Adipocyte (in vitro differentiated cells): Measurements from ENCODE around the gene PTPRN2.

Experiments used
- DNase-seq: peaks from one replicate; pipeline ENCODE4 v3.0.0-alpha.2; 2015; ENCODE audit warnings: low read depth
- H3K27me3 ChIP-seq: replicated peaks from 2 replicates; pipeline ENCODE4 v1.7.0; 2013; ENCODE audit warnings: mild to moderate bottlenecking, low read length, moderate library complexity; ENCODE audit not compliant: control insufficient read depth, insufficient read depth
- H3K36me3 ChIP-seq: 2 replicates; pipeline ENCODE4 v1.7.0; 2013; ENCODE audit warnings: low read length, mild to moderate bottlenecking, moderate library complexity; ENCODE audit not compliant: control insufficient read depth, insufficient read depth, severe bottlenecking
- H3K4me1 ChIP-seq: 2 replicates; pipeline ENCODE4 v1.7.0; 2013; ENCODE audit warnings: mild to moderate bottlenecking, low read length, moderate library complexity; ENCODE audit not compliant: control insufficient read depth, insufficient read depth
- H3K4me3 ChIP-seq: 2 replicates; pipeline ENCODE4 v1.7.0; 2013; ENCODE audit warnings: mild to moderate bottlenecking, low read length, moderate library complexity
- H3K9ac ChIP-seq: 2 replicates; pipeline ENCODE4 v1.7.0; 2013; ENCODE audit warnings: mild to moderate bottlenecking, low read length, moderate library complexity
- H3K9me3 ChIP-seq: 2 replicates; pipeline ENCODE4 v1.7.0; 2013; ENCODE audit warnings: mild to moderate bottlenecking, low read length, moderate library complexity; ENCODE audit not compliant: control insufficient read depth

PTPRN2 gene

DNA sequence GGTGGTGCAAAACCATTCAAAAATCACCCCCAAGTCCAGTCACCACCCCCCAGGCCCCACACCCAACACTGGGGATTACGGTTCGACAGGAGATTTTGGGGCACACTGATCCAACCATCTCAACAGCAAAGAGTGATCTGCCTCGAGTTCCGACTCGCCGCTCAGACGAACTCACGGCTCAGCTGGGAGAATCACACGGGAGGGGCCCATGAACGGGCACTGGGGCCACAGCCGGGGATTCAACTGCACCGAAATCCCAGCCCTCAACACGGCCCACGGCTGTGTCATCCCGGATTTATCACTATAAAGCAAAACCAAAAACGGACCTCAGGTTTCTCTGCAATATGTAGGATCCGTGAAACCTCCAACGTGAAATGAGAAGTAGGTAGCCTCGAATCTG, 790.8 kb downstream of the PTPRN2 start:
- Histone ChIP-seq H3K27me3 (no peaks in the 10 kb centered on the region), H3K36me3 (no peaks in the 10 kb centered on the region), H3K4me1 (no peaks in the 10 kb centered on the region), H3K4me3 (no peak overlapping the region), H3K9ac (no peak overlapping the region), H3K9me3 (peaks cover under 1% of the 10 kb centered on the region)
- DNase-seq: no peak

GRCh38 chr7:157795643-157796042, 792.0 kb downstream of the PTPRN2 start:
- no peak overlapping the region for H3K4me3 ChIP-seq
- H3K9ac ChIP-seq: no peak overlapping the region
- H3K4me1 ChIP-seq: no peaks in the 10 kb centered on the region
- no peak for DNase-seq
- H3K27me3 ChIP-seq: no peaks in the 10 kb centered on the region
- H3K9me3 ChIP-seq: no peaks in the 10 kb centered on the region
- no peaks in the 10 kb centered on the region for H3K36me3 ChIP-seq

DNA sequence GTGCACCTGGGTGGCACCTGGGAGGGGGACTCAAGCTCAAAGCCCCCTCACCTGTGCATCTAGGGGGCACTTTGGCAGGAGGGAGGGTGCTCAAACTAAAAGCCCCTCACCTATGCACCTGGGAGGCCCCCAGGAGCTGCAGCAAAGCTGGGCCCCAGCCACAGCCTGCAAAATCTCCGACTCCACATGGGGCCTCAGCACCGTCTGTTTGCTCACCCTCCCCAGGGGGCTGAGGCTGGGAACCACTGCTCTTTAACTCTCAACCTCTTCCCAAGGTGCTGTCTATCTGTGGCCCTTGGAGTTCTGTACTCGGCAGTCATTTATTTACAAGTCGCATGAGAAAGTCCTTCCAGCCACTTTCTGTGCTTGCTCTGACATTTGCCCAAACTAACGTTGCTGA, 792.4 kb downstream of the PTPRN2 start:
- no peak for DNase-seq
- H3K4me1 ChIP-seq: no peaks in the 10 kb centered on the region
- no peaks in the 10 kb centered on the region for H3K9me3 ChIP-seq
- no peak overlapping the region for H3K4me3 ChIP-seq
- no peaks in the 10 kb centered on the region for H3K36me3 ChIP-seq
- H3K27me3 ChIP-seq: no peaks in the 10 kb centered on the region
- no peak overlapping the region for H3K9ac ChIP-seq

- H3K9me3 ChIP-seq: no peaks in the 10 kb centered on the region
- no peaks in the 10 kb centered on the region for H3K27me3 ChIP-seq
Measured at GRCh38 chr7:157794746-157795065, 792.9 kb downstream of the PTPRN2 start.

GRCh38 chr7:157793973-157794745, 793.5 kb downstream of the PTPRN2 start:
- DNase-seq: no peak
- H3K9ac ChIP-seq: no peak overlapping the region
- H3K4me3 ChIP-seq: no peak overlapping the region
- no peaks in the 10 kb centered on the region for H3K27me3 ChIP-seq
- no peaks in the 10 kb centered on the region for H3K36me3 ChIP-seq
- no peaks in the 10 kb centered on the region for H3K4me1 ChIP-seq
- no peaks in the 10 kb centered on the region for H3K9me3 ChIP-seq

More at GRCh38 chr7:157794746-157795065, 792.9 kb downstream of the PTPRN2 start:
- Histone ChIP-seq H3K36me3 (no peaks in the 10 kb centered on the region), H3K4me3 (no peak overlapping the region), H3K4me1 (no peaks in the 10 kb centered on the region), H3K9ac (no peak overlapping the region)
- DNase-seq: no peak

GRCh38 chr7:157793087-157793353, 794.6 kb downstream of the PTPRN2 start:
- Histone ChIP-seq H3K9ac (no peak overlapping the region), H3K4me3 (no peak overlapping the region)

GRCh38 chr7:157792241-157793086, 795.2 kb downstream of the PTPRN2 start:
- H3K36me3 ChIP-seq: no peaks in the 10 kb centered on the region
- no peak overlapping the region for H3K4me3 ChIP-seq
- no peaks in the 10 kb centered on the region for H3K4me1 ChIP-seq
- H3K27me3 ChIP-seq: no peaks in the 10 kb centered on the region
- no peaks in the 10 kb centered on the region for H3K9me3 ChIP-seq
- H3K9ac ChIP-seq: no peak overlapping the region
- DNase-seq: no peak

More at GRCh38 chr7:157793087-157793353, 794.6 kb downstream of the PTPRN2 start:
- no peaks in the 10 kb centered on the region for H3K36me3 ChIP-seq
- no peak for DNase-seq
- H3K4me1 ChIP-seq: no peaks in the 10 kb centered on the region
- H3K9me3 ChIP-seq: no peaks in the 10 kb centered on the region
- H3K27me3 ChIP-seq: no peaks in the 10 kb centered on the region

DNA sequence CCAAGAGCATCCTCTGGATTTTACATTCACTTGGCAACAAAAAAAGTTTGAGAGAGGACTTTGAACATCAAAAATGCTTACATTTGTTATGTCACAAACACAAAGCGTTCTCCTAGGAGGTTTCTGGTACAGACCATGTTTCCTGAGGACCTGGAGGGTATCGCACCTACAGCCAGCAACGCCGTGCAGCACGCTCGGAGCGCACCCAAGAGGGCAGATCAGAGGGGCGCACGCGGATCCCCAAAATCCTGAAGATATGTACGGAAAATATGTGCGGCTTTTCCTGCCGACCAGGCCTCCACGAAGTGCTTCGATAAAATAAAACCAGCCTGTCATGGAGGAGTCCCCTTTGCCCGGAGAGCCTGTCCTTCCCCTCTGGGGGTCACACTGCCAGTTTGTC, 796.0 kb downstream of the PTPRN2 start:
- DNase-seq: no peak
- H3K4me3 ChIP-seq: no peak overlapping the region
- H3K9me3 ChIP-seq: no peaks in the 10 kb centered on the region
- no peaks in the 10 kb centered on the region for H3K27me3 ChIP-seq
- H3K36me3 ChIP-seq: no peaks in the 10 kb centered on the region
- H3K9ac ChIP-seq: no peak overlapping the region
- no peaks in the 10 kb centered on the region for H3K4me1 ChIP-seq

GRCh38 chr7:157791261-157791660, 796.4 kb downstream of the PTPRN2 start:
- H3K9ac ChIP-seq: no peak overlapping the region
- H3K9me3 ChIP-seq: no peaks in the 10 kb centered on the region
- H3K27me3 ChIP-seq: no peaks in the 10 kb centered on the region
- no peaks in the 10 kb centered on the region for H3K36me3 ChIP-seq
- H3K4me3 ChIP-seq: no peak overlapping the region
- H3K4me1 ChIP-seq: no peaks in the 10 kb centered on the region
- DNase-seq: no peak

DNA sequence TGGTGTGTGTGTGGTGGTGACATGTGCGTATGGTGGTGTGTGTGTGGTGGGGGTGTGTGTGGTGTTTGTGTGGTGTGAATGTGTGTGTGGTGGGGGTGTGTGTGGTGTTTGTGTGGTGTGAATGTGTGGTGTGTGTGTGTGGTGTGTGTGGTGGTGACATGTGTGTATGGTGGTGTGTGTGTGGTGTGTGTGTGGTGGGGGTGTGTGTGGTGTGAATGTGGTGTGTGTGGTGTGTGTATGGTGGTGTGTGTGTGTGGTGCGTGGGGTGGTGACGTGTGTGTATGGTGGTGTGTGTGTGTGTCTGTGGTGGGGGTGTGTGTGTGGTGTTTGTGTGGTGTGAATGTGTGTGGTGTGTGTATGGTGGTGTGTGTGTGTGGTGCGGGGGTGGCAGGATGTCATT, 797.7 kb downstream of the PTPRN2 start:
- H3K4me3 ChIP-seq: no peak overlapping the region
- DNase-seq: no peak
- no peaks in the 10 kb centered on the region for H3K9me3 ChIP-seq
- H3K27me3 ChIP-seq: no peaks in the 10 kb centered on the region
- H3K36me3 ChIP-seq: no peaks in the 10 kb centered on the region
- H3K4me1 ChIP-seq: no peaks in the 10 kb centered on the region
- no peak overlapping the region for H3K9ac ChIP-seq

DNA sequence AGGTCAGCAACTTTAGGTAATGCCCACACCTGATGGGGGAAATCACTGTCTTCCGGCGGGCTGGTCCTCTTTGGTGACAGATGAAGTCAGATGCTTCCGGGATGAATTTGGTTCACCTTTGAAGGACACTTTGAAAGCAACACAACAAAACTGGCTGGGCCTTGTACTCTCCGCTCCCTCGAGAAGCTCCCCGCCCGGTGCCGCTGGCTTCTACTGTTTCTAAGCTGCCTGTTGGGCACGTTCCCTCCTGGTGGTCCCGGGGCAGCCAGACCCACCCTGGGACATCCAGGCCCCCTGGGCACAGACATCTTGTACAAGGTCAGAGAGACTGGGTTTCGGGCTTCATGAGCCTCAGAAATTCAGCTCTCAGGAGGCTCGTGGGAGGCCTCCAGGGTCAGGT, 798.5 kb downstream of the PTPRN2 start:
- Histone ChIP-seq H3K4me3 (no peak overlapping the region), H3K4me1 (no peaks in the 10 kb centered on the region), H3K36me3 (no peaks in the 10 kb centered on the region), H3K27me3 (no peaks in the 10 kb centered on the region), H3K9me3 (no peaks in the 10 kb centered on the region), H3K9ac (no peak overlapping the region)
- DNase-seq: no peak
